NCI-H526 (cell line): ENCODE data around the gene MX1.

ENCODE experiments used
- DNase-seq, 2 experiments: peaks; one replicate each; lab custom pipeline; 2025; lab: John Stamatoyannopoulos, UW

The MX1 gene

DNA sequence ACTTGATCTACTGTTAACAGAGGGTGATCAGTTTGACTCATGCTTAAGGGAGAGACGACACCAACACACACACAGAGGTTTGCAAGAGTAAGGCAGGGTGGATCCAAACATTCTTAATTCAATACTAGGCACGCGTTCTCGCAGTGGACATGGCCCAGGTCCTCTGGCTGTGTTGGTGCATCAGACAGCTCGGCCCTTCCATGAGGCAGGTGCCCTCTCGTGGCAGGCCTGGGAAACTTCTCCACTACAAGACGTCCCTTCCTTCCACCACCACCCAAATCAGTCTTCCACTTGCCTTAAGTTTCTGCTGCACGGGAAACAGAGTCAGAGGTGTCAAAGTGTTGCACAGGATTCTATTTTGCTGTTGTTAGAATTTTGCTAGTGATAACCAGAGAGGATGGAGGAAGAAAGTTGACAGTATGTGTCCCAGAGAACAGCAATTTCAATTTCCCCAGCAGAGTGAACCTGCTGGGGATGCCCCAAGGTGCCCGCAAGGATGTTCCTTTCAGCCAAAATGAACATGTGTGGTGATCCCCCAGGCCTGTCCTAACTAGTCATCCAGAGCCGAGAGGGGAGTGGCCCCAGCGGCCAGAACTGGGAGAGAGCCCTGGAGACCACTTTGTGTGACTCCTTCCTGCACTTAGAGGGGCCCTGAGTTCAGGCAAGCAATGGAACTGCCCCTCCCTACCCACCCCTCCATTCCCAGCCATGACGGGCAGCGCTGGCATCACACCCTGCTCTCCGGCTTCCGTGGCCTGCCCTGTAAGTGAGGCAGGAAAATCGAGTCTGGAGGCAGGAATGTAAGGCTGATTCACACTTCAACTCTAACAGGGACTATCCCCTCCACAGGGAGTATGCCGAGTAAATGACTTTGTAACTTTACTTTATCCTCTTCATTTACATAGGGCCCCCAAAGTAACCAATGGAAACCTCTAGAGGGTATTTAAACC, 34.8 kb downstream of the MX1 start:
- peak in 1 of 2 experiments; percentile 78 for DNase-seq

- DNase-seq: no peak
Measured at GRCh38 chr21:41465176-41465781, 39.2 kb downstream of the MX1 start.

DNA sequence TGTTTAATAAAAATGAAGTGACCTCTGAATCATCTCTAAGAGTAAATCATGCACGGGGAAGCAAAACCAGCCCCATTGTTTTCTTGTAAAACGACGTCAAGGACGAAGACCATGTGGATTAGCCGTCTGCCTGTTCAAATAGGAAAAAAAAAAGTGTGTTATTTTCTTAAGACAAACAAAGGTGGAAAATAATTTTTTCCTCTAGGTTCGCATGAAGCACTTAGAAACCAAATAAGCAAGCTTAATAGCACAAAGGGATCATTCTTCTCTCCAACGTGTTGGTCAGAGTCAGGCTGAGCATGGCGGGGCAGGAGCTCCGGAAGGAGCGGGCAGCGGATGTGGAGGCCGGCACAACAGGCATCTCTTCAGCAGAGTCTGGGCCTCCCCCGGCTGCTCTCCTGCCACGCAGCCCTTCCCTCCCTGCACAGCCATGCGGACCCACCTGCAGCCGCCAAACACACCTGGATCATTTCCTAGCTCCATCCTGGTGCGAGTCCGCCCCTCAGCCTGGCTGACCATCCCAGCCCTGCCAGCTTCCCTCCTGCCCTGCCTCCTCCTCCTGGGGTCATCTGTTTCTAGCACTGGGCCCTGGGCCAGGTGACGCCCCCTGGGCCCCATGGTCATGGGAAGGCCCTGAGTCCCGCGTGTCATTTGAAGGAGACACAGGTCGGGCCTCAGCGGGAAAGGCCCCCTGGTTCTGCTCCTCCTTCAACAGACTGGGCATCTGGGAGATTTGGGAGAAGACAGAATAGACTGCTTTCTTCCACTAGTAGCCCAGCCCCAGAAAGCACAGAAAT, 40.2 kb downstream of the MX1 start:
- DNase-seq: peak in 1 of 2 experiments; percentile 44

GRCh38 chr21:41470054-41470453, 44.0 kb downstream of the MX1 start:
- DNase-seq: no peak

GRCh38 chr21:41472753-41473548, 46.9 kb downstream of the MX1 start:
- DNase-seq: no peak

- no peak for DNase-seq
Measured at GRCh38 chr21:41475714-41476420, 49.8 kb downstream of the MX1 start.

DNA sequence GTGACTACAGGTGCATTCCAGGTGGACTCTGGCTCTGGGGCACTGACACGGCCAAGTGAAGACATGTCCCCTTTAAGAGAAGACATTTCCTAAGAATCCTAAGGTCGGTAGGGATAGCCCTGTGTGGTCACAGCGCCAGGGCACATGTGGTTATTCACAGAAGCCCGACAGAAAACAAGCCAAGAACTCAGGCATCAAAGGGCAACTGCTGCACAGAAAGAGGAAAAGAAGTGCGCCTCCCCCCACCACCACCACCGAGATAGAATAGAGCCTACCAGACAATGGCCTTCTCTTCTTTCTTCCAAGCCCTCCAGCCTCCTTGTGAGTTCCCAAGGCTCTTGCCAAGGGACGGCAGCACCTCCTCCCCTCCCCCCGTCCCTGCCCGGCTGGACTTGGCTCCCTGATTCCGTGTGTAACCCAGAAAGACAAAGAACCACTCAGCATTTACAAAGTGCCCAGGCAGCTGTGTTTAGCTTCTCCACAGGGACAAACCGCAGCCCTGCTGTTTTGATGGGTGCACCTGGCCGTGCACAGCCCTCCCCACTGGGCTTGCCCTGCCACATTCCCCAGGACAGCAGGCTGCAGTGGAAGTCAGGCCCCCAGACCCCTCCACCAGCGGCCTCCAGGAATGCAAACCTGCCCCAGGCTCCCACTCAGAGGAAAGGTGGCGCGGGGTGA, 51.7 kb downstream of the MX1 start:
- DNase-seq: peak in 1 of 2 experiments; percentile 32

- DNase-seq: no peak
Measured at GRCh38 chr21:41478319-41479177, 52.5 kb downstream of the MX1 start.

GRCh38 chr21:41479686-41480085, 53.6 kb downstream of the MX1 start:
- DNase-seq: no peak

- DNase-seq: no peak
Measured at GRCh38 chr21:41480086-41480690, 54.1 kb downstream of the MX1 start.

DNA sequence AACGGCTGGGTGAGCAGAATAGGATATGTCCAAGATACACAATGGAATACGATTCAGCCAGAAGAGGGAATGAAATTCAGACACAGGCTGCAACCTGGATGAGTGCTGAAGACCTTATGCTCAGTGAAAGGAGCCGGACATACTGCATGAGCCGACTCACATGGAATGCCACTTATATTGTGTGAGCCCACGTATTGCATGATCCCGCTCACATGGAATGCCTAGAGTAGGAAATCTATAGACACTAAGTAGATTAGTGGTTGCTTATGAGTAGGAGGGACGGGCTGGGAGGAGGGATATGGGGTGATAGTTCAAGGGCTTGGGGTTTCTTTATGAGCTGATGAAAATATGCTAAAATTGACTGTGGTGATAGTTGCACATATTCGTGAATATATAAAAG, 55.2 kb downstream of the MX1 start:
- DNase-seq: no peak

DNA sequence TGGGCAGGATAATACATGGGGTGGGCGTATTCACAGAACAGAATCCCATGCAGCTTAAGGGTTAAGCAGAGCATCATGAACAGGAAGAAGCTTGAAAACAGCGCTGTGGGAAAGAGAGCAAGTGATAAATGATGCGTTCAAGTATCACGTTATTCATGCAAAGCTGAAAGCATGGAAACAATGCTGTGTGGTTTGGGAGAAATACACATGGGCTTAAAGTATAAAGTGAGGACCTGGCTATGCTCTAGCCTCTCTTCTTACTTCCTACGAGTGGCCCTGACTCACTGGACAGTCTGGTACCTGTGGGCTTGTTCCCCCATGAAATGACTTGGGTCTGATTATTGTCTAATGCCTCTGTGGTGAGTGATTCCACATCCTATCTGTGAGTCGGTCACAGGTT, 56.3 kb downstream of the MX1 start:
- DNase-seq: peak in 1 of 2 experiments; percentile 41

DNA sequence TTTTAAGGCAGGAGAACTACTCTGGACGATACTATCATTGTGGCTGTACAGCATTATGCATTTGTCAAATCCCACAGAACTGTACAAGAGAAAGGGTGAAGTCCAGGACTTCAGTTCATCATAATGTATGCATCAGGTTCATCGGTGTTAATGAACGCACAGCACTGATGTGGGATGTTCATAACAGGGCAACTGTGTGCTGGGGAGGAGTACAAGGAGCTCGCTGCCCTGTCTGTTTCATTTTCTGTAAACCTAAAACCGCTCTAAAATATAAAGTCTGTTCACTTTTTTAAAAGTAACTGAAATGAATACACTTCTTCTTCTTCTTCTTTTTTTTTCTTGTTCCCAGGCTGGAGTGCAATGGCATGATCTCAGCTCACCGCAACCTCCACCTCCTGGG, 56.9 kb downstream of the MX1 start:
- DNase-seq: no peak

DNA sequence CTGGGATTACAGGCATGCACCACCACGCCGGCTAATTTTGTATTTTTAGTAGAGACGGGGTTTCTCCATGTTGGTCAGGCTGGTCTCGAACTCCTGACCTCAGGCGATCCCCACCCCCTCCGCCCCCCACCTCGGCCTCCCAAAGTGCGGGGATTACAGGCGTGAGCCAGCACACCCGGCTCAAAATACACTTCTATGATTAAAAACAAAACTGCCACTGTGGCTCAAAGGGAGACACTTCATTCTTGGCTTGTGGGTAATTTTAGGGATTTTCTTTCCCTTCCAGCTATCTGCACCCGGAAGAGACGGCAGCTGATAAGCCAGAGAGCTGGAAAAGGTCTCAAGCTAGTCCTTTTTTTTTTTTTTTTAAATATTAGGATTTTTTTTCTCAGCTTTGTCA, 57.4 kb downstream of the MX1 start:
- no peak for DNase-seq

DNA sequence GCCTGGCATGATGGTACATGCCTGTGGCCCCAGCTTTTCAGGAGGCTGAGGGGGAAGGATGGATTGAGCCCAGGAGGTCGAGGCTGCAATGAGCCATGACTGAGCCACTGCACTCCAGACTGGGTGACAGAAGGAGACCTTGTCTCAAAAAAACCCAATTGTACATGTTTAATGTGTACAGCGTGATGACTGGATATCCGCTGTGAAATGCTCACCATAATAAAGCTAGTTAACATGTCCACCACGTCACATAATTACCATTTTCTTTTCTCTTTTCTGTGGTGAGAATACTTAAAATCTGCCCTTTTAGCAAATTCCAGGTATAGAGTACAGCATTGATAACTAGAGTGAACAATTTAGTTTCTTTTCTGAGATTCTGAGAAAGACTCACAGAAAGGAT, 57.9 kb downstream of the MX1 start:
- DNase-seq: no peak

GRCh38 chr21:41487082-41487481, 61.0 kb downstream of the MX1 start:
- no peak for DNase-seq

GRCh38 chr21:41488080-41488479, 62.0 kb downstream of the MX1 start:
- no peak for DNase-seq

DNA sequence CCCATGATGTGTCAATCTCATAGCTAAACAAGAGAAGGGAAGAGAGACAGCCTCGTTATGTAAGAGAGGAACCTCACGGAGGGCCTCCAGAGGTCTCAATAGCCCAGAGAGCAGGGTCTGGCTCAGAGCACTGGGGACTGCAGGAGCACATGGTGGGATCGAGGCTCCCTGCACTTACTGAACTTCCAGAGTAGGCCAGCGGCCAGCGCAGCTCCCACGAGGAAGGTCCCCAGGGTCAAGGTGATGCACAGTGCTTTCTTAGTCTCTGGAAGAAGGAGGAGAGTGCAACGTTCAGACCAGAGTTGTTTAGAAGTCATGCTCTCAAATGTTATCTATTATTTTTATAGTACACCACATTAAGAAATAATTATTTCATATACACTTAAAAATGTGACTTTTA, 63.3 kb downstream of the MX1 start:
- DNase-seq: no peak

- DNase-seq: no peak
Measured at GRCh38 chr21:41490330-41490729, 64.3 kb downstream of the MX1 start.
